ENCODE data around the gene GOLGA1. TPM values are rescaled to one million over a fixed set of nuclear protein-coding genes. Genes with fewer than 3 reads are reported as not detected.
"Not testable (repeated sequence)": the region's sequence is repeated elsewhere in the genome, so short reads cannot be mapped to it uniquely, and the experiment has no call there.

Gene GOLGA1
- total RNA-seq, 6 donors from 2014 or later = 15.5 to 53.4 (median 19.8) TPM

DNA sequence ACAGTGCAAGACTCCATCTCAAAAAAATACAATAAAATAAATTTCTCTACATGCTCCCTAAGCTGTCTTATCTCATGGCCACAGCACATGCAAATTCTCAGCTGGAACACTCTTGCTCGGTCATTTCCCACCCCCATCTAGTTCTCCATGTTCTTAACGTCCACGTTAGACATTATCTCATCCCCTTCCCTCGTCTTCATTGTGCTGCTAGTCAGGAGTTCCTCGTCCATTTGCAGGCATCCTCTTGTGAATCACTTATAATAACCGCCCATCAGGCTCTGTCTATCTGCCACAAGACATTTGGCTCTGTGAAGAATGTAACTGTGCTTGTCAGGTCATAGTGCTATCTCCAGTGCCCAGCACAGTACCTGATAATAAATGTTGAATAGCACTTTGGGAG lies 32.9 kb upstream of the GOLGA1 start:
- Histone ChIP-seq H3K27me3 (no peaks in the 10 kb centered on the region), H3K36me3 (peaks cover 0 to 43% (median 8%) of the 10 kb centered on the region in 4 donors), H3K27ac (no peak overlapping the region), H3K4me1 (no peaks in the 10 kb centered on the region), H3K4me3 (no peak overlapping the region), H3K9me3 (no peaks in the 10 kb centered on the region)
- no peak for TF ChIP-seq POLR2A (IDR thresholded peaks at IDR 0.05)
- TF ChIP-seq, protein P1, sequence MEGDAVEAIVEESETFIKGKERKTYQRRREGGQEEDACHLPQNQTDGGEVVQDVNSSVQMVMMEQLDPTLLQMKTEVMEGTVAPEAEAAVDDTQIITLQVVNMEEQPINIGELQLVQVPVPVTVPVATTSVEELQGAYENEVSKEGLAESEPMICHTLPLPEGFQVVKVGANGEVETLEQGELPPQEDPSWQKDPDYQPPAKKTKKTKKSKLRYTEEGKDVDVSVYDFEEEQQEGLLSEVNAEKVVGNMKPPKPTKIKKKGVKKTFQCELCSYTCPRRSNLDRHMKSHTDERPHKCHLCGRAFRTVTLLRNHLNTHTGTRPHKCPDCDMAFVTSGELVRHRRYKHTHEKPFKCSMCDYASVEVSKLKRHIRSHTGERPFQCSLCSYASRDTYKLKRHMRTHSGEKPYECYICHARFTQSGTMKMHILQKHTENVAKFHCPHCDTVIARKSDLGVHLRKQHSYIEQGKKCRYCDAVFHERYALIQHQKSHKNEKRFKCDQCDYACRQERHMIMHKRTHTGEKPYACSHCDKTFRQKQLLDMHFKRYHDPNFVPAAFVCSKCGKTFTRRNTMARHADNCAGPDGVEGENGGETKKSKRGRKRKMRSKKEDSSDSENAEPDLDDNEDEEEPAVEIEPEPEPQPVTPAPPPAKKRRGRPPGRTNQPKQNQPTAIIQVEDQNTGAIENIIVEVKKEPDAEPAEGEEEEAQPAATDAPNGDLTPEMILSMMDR (IDR thresholded peaks at IDR 0.05) = no peak
- TF ChIP-seq POLR2AphosphoS5 (IDR thresholded peaks at IDR 0.05) = no peak
- no peak for TF ChIP-seq EP300 (IDR thresholded peaks at IDR 0.05)
- DNase-seq (no peak), ATAC-seq (ENCODE audit: low FRiP score in 2 of 2) (no peak)
- WGBS, 2 donors = 96 to 97% methylated on average over 6 of the region's 6 CpGs

DNA sequence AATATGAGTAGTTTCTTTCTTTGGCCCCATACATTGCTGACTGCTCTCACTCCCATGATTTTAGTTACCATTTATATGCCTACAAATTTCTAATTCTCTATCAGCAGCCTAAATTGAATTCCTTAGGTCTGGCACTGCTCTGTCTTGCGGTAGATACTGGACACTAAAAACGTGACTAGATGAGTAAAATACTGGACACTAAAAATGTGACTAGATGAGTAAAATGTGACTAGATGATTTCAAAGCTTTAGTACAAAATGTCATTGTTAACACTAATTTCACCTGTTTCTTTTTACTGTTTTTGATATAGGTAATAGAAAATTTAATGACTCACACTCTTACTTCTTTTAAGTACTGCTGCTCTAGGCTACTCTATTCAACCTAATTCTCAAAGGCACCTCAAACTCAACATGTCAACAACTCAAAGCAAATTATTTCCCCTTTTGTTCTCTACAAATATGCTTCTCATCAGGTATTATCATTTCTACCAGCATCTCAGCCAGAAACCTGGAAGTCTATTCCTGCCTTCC lies 31.4 kb upstream of the GOLGA1 start:
- H3K4me3 ChIP-seq = no peak overlapping the region
- no peaks in the 10 kb centered on the region for H3K9me3 ChIP-seq
- no peak for ATAC-seq (ENCODE audit: low FRiP score in 2 of 2)
- 94 to 96% methylated on average over 2 of the region's 2 CpGs for WGBS, 2 donors
- H3K36me3 ChIP-seq = peaks cover 0 to 55% (median 8%) of the 10 kb centered on the region in 4 donors
- no peak overlapping the region for H3K27ac ChIP-seq
- no peaks in the 10 kb centered on the region for H3K4me1 ChIP-seq
- TF ChIP-seq POLR2A (IDR thresholded peaks at IDR 0.05) = no peak
- no peak for TF ChIP-seq EP300 (IDR thresholded peaks at IDR 0.05)
- no peak for TF ChIP-seq POLR2AphosphoS5 (IDR thresholded peaks at IDR 0.05)
- TF ChIP-seq, protein P1 (IDR thresholded peaks at IDR 0.05) = no peak
- no peak for DNase-seq
- no peaks in the 10 kb centered on the region for H3K27me3 ChIP-seq

DNA sequence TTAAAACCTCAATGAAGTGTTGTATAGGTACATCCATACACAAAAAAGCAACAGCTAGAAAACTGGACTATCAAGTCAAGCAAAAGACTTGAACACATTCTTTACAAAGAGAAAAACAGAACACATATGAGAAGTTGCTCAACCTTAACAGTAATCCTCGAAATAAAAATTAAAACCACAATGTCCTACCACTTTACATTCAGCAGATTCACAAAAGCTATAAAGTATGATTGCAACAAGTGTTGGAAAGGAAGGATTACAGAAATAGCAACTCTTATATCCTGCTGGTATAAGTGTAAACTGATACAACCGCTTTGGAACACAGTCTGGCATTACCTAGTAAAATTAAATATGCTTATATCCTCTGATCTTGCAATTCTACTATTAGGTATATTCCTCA lies 28.5 kb upstream of the GOLGA1 start:
- Histone ChIP-seq H3K9me3 (no peaks in the 10 kb centered on the region), H3K4me3 (no peak overlapping the region), H3K36me3 (peaks cover 0 to 44% (median 6%) of the 10 kb centered on the region in 4 donors), H3K27me3 (no peaks in the 10 kb centered on the region), H3K27ac (no peak overlapping the region), H3K4me1 (no peaks in the 10 kb centered on the region)
- DNase-seq (no peak), ATAC-seq (ENCODE audit: low FRiP score in 2 of 2) (no peak)
- no peak for TF ChIP-seq POLR2A (IDR thresholded peaks at IDR 0.05)
- TF ChIP-seq EP300 (IDR thresholded peaks at IDR 0.05) = no peak
- TF ChIP-seq, protein P1 (IDR thresholded peaks at IDR 0.05) = no peak
- no peak for TF ChIP-seq POLR2AphosphoS5 (IDR thresholded peaks at IDR 0.05)
- 72 to 74% methylated on average over 2 of the region's 2 CpGs for WGBS, 2 donors

DNA sequence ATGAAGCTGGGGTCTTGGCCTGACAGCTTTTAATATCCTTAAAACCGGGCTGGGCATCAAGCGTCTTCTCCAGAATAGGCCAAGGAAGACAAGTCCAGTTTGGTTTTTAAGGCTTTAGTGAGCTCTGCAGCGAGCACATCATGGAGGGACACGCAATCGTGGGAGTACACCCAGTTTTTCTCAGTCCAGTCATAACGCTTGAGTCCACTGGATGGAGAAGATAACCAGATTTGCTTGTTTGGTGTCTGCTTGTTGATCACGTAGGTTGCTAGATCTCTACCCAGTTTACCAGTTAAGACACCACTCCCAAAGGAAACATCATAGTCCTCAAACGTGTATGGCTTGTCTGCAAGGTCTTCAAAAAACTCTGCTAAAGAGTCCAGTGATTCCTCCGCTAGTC lies 27.4 kb upstream of the GOLGA1 start:
- H3K4me3 ChIP-seq = no peak overlapping the region
- no peaks in the 10 kb centered on the region for H3K27me3 ChIP-seq
- no peaks in the 10 kb centered on the region for H3K9me3 ChIP-seq
- ATAC-seq (ENCODE audit: low FRiP score in 2 of 2) = no peak
- no peaks in the 10 kb centered on the region for H3K4me1 ChIP-seq
- DNase-seq = no peak
- 88 to 97% methylated on average over 8 to 9 of the region's 9 CpGs for WGBS, 2 donors
- TF ChIP-seq, protein P1 (IDR thresholded peaks at IDR 0.05) = no peak
- TF ChIP-seq POLR2AphosphoS5 (IDR thresholded peaks at IDR 0.05) (no peak), EP300 (IDR thresholded peaks at IDR 0.05) (no peak), POLR2A (IDR thresholded peaks at IDR 0.05) (no peak)
- H3K36me3 ChIP-seq = peaks cover 0 to 32% (median 6%) of the 10 kb centered on the region in 4 donors
- no peak overlapping the region for H3K27ac ChIP-seq

DNA sequence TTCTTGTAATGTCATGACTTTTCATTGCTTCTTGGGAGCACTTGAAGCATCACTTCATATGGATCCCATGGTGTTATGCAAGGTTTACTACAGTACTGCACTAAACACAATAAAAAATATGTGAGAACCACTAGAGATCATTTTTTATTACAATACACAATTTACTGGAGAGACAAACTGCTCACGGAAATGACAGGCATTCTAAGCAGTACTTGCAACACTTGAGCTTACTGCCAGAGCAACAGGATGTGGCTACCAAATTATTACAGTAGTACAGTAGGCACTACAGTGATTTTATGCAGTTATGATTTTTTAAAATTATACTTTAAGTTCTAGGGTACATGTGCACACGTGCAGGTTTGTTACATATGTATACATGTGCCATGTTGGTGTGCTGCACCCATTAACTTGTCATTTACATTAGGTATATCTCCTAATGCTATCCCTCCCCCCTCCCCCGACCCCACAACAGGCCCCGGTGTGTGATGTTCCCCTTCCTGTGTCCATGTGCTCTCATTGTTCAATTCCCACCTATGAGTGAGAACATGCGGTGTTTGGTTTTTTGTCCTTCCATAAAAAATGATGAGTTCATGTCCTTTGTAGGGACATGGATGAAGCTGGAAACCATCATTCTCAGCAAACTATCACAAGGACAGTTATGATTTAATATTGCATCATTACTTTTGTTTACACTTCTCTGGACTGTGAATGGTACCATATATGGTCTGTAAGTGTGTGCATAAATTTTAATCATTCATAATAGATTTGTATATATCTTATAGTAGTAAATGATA lies 25.1 kb upstream of the GOLGA1 start:
- not testable (repeated sequence) for H3K27me3 ChIP-seq; ATAC-seq (ENCODE audit: low FRiP score in 2 of 2); H3K9me3 ChIP-seq; H3K4me1 ChIP-seq; H3K4me3 ChIP-seq; DNase-seq
- H3K27ac ChIP-seq = peak overlapping the region in 3 of 4 donors; percentile 2 to 3 (median 2)
- WGBS, 2 donors = 51 to 60% methylated on average over 4 to 5 of the region's 5 CpGs
- peaks cover 0 to 26% (median 6%) of the 10 kb centered on the region in 4 donors for H3K36me3 ChIP-seq

Measured in upper lobe of left lung (tissue), 6 donors.